Measurements from ENCODE around the gene ARID5B. TPM values are rescaled to one million over a fixed set of nuclear protein-coding genes. Genes with fewer than 3 reads are reported as not detected.
A peak's percentile ranks its signal among the peaks of the same experiment; 100 is the strongest.

Gene ARID5B
- total and polyA plus RNA-seq, 2 donors (not counting 3 experiments of a cell fraction or from before 2014, with no cell fraction given), result 5.6 to 8.9 TPM

DNA sequence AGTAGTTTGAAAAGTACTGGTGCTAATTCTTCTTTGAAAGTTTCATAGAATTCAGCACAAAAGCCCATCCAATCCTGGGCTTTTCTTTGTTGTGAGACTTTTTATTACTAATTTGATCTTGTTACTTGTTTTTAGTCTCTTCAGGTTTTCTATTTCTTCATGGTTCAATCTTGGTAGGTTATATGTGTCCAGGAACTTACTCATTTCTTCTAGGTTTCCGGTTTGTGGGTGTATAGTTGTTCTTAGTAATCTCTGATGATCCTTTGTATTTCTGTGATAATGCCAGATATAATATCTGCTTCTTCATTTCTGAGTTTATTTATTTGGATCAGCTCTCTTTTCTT is 219.7 kb downstream of the ARID5B start:
- Histone ChIP-seq H3K9me1 (replicated peaks; ENCODE audit: control insufficient read depth, extremely low read depth, insufficient read depth, low read length) (no peaks in the 10 kb centered on the region), H3K4me2 (ENCODE audit: insufficient read depth, low read length) (peak overlapping the region; percentile 90), H3K9me3 (replicated peaks; ENCODE audit: control insufficient read depth, insufficient read depth, low read length) (no peaks in the 10 kb centered on the region), H2AFZ (ENCODE audit: low read depth, low read length) (no peak overlapping the region), H3K9ac (replicated peaks; ENCODE audit: extremely low read depth, insufficient read depth, low read length) (peak overlapping the region; percentile 26), H3K27ac (ENCODE audit: insufficient read depth, low read depth, low read length) (peak overlapping the region; percentile 86), H3K27me3 (ENCODE audit: control insufficient read depth in 2 of 2, insufficient read depth in 2 of 2, low read length in 2 of 2) (no peaks in the 10 kb centered on the region), H3K4me3 (replicated peaks in 1 of 3; ENCODE audit: insufficient read depth in 1 of 3, low read depth in 1 of 3, low read length in 3 of 3) (peak overlapping the region in 1 of 3 experiments; percentile 10), H3K79me2 (ENCODE audit: control insufficient read depth, insufficient read depth, low read length) (no peaks in the 10 kb centered on the region), H4K20me1 (replicated peaks; ENCODE audit: control insufficient read depth, extremely low read depth, insufficient read depth, low read length) (no peaks in the 10 kb centered on the region), H3K36me3 (ENCODE audit: control insufficient read depth in 2 of 2, extremely low read depth in 1 of 2, insufficient read depth in 2 of 2, low read length in 2 of 2) (no peaks in the 10 kb centered on the region), H3K4me1 (ENCODE audit: control insufficient read depth, extremely low read depth, insufficient read depth, low read length) (peaks cover 24% of the 10 kb centered on the region)
- dilution Hi-C loops (cut with MboI; ENCODE audit: extremely low pct_ligation_motif_present, low sequenced_read_pairs), result no loop called here
- intact Hi-C loops (cut with micrococcal nuclease), result loop anchor here (1.0 kb wide), 2 partner anchors 10 to 38 kb away; no protein-coding TSS in a partner anchor
- ChIA-PET POLR2A (no interaction called here), CTCF (interaction anchor here (1.0 kb wide), 1 partner anchor 83 kb away, joined by 7 read pairs; no protein-coding TSS in a partner anchor)
- peak; percentile 76 for FAIRE-seq
- TF ChIP-seq JUN (IDR thresholded peaks at IDR 0.05; ENCODE audit: borderline replicate concordance, insufficient read depth, insufficient read length, low read depth) (peak; percentile 46), MYC (IDR thresholded peaks at IDR 0.05; ENCODE audit: low read depth, low read length) (no peak), FOS (IDR thresholded peaks at IDR 0.05; ENCODE audit: borderline replicate concordance, insufficient read depth, low read length) (peak; percentile 56), GATA2 (IDR thresholded peaks at IDR 0.05; ENCODE audit: insufficient read depth, insufficient read length, low read depth, low read length) (no peak)
- no TSS peak for BruUV-seq (replicated peaks)
- peak; percentile 64 for DNase-seq (ENCODE audit: low read depth, low spot score)

DNA sequence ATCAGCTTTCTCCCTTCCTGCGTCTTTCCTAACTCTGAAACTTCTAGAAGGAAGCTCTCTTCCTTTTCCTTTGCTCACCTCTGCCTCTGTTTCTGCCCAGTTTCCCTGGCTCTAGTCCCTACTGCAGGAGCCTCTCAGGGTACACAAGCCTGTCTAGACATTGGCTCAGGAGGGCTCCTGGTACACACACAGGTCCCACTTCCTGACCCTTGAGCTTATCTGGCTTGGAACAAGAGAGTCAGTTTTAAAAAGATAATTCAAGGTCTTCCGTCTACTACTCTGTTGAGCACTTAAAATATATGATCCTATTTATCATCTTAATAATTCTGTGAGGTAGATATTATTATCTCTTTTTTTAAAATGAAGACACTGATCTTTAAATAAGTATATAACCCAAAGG is 226.5 kb downstream of the ARID5B start:
- Histone ChIP-seq H4K20me1 (replicated peaks; ENCODE audit: control insufficient read depth, extremely low read depth, insufficient read depth, low read length) (no peaks in the 10 kb centered on the region), H3K4me2 (ENCODE audit: insufficient read depth, low read length) (no peak overlapping the region), H3K4me3 (replicated peaks in 1 of 3; ENCODE audit: insufficient read depth in 1 of 3, low read depth in 1 of 3, low read length in 3 of 3) (no peak overlapping the region), H3K9me3 (replicated peaks; ENCODE audit: control insufficient read depth, insufficient read depth, low read length) (no peaks in the 10 kb centered on the region), H3K36me3 (ENCODE audit: control insufficient read depth in 2 of 2, extremely low read depth in 1 of 2, insufficient read depth in 2 of 2, low read length in 2 of 2) (no peaks in the 10 kb centered on the region), H3K27me3 (ENCODE audit: control insufficient read depth in 2 of 2, insufficient read depth in 2 of 2, low read length in 2 of 2) (no peaks in the 10 kb centered on the region), H2AFZ (ENCODE audit: low read depth, low read length) (no peak overlapping the region), H3K9ac (replicated peaks; ENCODE audit: extremely low read depth, insufficient read depth, low read length) (no peak overlapping the region), H3K9me1 (replicated peaks; ENCODE audit: control insufficient read depth, extremely low read depth, insufficient read depth, low read length) (no peaks in the 10 kb centered on the region), H3K27ac (ENCODE audit: insufficient read depth, low read depth, low read length) (no peak overlapping the region), H3K4me1 (ENCODE audit: control insufficient read depth, extremely low read depth, insufficient read depth, low read length) (peaks cover 29% of the 10 kb centered on the region), H3K79me2 (ENCODE audit: control insufficient read depth, insufficient read depth, low read length) (no peaks in the 10 kb centered on the region)
- ChIA-PET CTCF (interaction anchor here (0.8 kb wide), 1 partner anchor 89 kb away, joined by 3 read pairs; no protein-coding TSS in a partner anchor), POLR2A (no interaction called here)
- BruUV-seq (replicated peaks), result no TSS peak
- dilution Hi-C loops (cut with MboI; ENCODE audit: extremely low pct_ligation_motif_present, low sequenced_read_pairs) (no loop called here), intact Hi-C loops (cut with micrococcal nuclease) (no loop called here)
- TF ChIP-seq POLR2AphosphoS5 (IDR thresholded peaks at IDR 0.05; ENCODE audit: insufficient read depth, low read depth, low read length) (no peak), GATA2 (IDR thresholded peaks at IDR 0.05; ENCODE audit: insufficient read depth, insufficient read length, low read depth, low read length) (no peak), MYC (IDR thresholded peaks at IDR 0.05; ENCODE audit: low read depth, low read length) (no peak), FOS (IDR thresholded peaks at IDR 0.05; ENCODE audit: borderline replicate concordance, insufficient read depth, low read length) (no peak), POLR2A (IDR thresholded peaks at IDR 0.05; ENCODE audit: low read depth, low read length) (no peak), MAX (IDR thresholded peaks at IDR 0.05; ENCODE audit: insufficient read depth, insufficient read length) (no peak), JUN (IDR thresholded peaks at IDR 0.05; ENCODE audit: borderline replicate concordance, insufficient read depth, insufficient read length, low read depth) (no peak), EZH2 (IDR thresholded peaks at IDR 0.05; ENCODE audit: borderline replicate concordance, low read depth, low read length, severe bottlenecking) (no peak)
- TF ChIP-seq, protein P1, sequence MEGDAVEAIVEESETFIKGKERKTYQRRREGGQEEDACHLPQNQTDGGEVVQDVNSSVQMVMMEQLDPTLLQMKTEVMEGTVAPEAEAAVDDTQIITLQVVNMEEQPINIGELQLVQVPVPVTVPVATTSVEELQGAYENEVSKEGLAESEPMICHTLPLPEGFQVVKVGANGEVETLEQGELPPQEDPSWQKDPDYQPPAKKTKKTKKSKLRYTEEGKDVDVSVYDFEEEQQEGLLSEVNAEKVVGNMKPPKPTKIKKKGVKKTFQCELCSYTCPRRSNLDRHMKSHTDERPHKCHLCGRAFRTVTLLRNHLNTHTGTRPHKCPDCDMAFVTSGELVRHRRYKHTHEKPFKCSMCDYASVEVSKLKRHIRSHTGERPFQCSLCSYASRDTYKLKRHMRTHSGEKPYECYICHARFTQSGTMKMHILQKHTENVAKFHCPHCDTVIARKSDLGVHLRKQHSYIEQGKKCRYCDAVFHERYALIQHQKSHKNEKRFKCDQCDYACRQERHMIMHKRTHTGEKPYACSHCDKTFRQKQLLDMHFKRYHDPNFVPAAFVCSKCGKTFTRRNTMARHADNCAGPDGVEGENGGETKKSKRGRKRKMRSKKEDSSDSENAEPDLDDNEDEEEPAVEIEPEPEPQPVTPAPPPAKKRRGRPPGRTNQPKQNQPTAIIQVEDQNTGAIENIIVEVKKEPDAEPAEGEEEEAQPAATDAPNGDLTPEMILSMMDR (IDR thresholded peaks at IDR 0.05; ENCODE audit: extremely low read depth in 1 of 2, insufficient read depth in 1 of 2, low read depth in 1 of 2, low read length in 2 of 2), result no peak
- DNase-seq (ENCODE audit: low read depth, low spot score), result peak; percentile 50
- FAIRE-seq, result no peak

All from endothelial cell of umbilical vein (primary cell).